Cardiac septum (tissue), 1 donor: Measurements from ENCODE around the gene C9orf72. TPM values are rescaled to one million over a fixed set of nuclear protein-coding genes. Genes with fewer than 3 reads are reported as not detected.
"Not testable (repeated sequence)": the region's sequence is repeated elsewhere in the genome, so short reads cannot be mapped to it uniquely, and the experiment has no call there.

Source experiments
- DNase-seq: peaks from one replicate; pipeline ENCODE4 v3.0.0-alpha.2; 2020; ENCODE audit warnings: low spot score
- intact Hi-C: fragments of 100-400 bp; cut with DNase I; formaldehyde crosslinking; loops from one replicate; pipeline ENCODE4 v1.14.0; 2022
- long read RNA-seq: library from polyadenylated mRNA; unstranded; transcript quantifications from one replicate; pipeline ENCODE4 v2.0.0, GENCODE V29; 2021
- total RNA-seq: library from RNA; stranded (reverse); fragmentation: NEBNext Ultra II Directional; extraction: Animal tissue kit (Norgen Biotek cat#: 25700); gene quantifications from one replicate; pipeline ENCODE4 v1.2.1, GENCODE V29; 2021
- donor health status: DM: no; HTN: no; CAD: no.

The C9orf72 gene
- total RNA-seq: 11.4 TPM
- long read RNA-seq, transcript C9orf72-203 (11 exons, 3,200 nt): major isoform, 10 of 21 reads
- long read RNA-seq, partial matches to known transcripts: 8 of 21 reads
- long read RNA-seq, other reads (novel, unspliced or antisense): 3 of 21 reads

DNA sequence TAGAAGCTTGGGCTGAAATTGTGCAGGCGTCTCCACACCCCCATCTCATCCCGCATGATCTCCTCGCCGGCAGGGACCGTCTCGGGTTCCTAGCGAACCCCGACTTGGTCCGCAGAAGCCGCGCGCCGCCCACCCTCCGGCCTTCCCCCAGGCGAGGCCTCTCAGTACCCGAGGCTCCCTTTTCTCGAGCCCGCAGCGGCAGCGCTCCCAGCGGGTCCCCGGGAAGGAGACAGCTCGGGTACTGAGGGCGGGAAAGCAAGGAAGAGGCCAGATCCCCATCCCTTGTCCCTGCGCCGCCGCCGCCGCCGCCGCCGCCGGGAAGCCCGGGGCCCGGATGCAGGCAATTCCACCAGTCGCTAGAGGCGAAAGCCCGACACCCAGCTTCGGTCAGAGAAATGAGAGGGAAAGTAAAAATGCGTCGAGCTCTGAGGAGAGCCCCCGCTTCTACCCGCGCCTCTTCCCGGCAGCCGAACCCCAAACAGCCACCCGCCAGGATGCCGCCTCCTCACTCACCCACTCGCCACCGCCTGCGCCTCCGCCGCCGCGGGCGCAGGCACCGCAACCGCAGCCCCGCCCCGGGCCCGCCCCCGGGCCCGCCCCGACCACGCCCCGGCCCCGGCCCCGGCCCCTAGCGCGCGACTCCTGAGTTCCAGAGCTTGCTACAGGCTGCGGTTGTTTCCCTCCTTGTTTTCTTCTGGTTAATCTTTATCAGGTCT, at the start of gene C9orf72:
Gene C9orf72, minus strand, starts transcription at position 564 of the 716 bp plus-strand sequence. CDS start 6,361 bp downstream, outside the sequence.
- intact Hi-C loops: loop anchor here (5.0 kb wide), 1 partner anchor 621 kb away; no protein-coding TSS in a partner anchor

DNA sequence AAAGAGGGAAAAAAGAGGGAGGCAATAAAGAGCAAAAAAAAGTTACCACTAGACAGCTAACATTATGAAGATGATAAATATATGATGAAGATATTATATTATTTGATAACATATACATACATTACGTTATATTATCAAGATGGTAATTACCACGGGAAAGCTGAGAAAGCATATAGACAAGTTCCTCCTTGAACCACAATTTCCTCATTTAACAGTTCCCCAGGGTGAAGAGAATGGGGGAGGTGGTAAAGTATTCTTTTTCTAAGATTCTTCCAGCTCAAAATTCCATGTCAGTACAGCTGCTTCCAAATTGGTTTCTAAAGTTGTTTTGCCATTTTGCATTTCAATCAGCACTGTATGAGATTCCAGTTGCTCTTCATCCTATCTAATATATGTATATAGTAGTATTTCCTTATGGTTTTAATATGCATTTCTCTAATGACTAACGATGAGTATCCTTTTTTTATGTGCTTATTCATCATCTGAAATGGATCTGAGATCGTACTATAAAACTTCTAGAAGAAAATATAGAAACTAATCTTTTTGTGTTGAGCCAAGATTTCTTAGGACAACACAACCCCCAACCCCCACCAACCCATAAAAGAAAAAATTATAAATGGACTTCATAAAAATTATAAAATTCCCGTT, 49.5 kb upstream of the C9orf72 start:
- no peak for DNase-seq
- intact Hi-C loops: no loop called here

More for the DNA sequence above, at the start of gene C9orf72:
- DNase-seq: peak; percentile 94

DNA sequence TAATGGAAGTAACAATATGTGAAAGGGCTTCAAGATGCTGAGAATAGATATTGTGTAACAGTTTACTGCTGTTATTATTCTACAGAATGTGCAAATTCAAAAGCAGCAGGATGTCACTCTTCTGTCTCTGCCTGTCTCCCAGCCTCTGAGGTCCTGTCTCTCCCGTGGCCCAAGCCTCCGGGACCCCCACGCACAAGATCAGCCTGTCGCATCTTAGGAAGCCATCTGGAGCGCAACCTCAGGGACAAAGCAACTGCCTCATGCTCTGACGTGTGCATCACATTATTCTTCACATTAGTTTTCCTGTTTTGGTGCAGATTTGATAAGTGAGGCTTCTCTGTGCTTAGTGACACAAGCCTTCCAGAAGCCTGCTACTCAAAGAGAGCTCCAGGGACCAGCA, 46.5 kb upstream of the C9orf72 start:
- DNase-seq: no peak
- intact Hi-C loops: no loop called here

GRCh38 chr9:27618066-27618465, 44.8 kb upstream of the C9orf72 start:
- no peak for DNase-seq
- intact Hi-C loops: no loop called here

DNA sequence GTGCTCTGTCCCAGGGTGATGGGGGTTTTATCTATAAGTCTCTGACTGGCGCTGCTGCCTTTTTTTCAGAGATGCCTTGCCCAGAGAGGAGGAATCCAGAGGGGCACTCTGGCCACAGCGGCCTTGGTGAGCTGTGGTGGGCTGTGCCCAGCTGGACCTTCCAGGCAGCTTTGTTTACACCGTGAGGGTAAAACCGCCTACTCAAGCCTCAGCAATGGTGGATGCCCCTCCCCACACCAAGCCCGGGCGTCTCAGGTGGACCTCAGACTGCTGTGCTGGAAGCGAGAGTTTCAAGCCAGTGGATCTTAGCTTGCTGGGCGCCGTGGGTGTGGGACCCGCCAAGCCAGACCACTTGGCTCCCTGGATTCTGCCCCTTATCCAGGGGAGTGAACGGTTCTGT, 41.3 kb upstream of the C9orf72 start:
- no peak for DNase-seq
- intact Hi-C loops: no loop called here

DNA sequence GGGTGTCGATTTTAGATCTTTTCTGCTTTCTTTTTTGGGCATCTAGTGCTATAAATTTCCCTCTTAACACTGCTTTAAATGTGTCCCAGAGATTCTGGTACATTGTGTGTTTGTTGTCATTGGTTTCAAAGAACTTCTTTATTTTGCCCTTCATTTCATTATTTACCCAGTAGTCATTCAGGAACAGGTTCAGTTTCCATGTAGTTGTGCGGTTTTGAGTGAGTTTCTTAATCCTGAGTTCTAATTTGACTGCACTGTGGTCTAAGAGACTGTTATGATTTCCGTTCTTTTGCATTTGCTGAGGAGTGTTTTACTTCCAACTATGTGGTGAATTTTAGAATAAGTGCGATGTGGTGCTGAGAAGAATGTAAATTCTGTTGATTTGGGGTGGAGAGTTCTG, 38.8 kb upstream of the C9orf72 start:
- intact Hi-C loops, DNase-seq: not testable (repeated sequence)

DNA sequence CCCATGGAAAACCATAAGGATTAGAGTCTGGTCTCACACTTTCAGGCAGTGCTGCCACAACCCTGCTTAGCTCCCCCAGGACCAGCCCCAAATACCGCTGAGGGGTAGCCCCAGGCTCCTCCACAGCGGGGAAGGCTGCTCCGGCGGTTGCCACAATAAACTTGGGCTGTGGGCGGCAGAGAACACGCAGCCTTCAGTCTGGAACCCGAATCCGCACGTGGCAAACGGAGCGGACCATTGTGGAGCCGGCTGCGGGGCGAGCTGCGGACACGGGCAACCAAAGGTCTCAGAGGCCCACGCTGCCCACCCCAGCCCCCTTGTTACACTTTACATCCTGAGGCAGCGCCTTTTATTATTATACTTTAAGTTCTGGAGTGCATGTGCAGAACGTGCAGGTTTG, 37.3 kb upstream of the C9orf72 start:
- no peak for DNase-seq
- intact Hi-C loops: no loop called here

DNA sequence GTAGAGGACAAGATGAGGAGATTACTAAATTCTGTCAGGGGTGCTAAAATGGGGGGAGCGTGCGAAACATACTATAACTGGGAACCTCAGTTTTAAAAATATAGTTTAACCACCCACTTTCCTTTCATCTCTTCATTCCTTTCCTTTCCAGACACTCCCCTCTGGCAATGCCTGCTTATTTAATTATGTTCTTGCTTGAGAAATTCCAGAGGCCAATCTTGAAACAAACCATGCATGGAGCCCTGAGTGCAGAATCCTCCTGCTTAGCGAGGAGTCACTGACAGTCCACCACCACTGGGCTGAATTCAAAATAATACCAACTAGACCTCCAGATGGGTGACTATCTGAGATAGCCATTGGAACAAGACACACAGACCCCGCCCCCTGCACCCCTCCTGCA, 29.7 kb upstream of the C9orf72 start:
- no peak for DNase-seq
- intact Hi-C loops: no loop called here

DNA sequence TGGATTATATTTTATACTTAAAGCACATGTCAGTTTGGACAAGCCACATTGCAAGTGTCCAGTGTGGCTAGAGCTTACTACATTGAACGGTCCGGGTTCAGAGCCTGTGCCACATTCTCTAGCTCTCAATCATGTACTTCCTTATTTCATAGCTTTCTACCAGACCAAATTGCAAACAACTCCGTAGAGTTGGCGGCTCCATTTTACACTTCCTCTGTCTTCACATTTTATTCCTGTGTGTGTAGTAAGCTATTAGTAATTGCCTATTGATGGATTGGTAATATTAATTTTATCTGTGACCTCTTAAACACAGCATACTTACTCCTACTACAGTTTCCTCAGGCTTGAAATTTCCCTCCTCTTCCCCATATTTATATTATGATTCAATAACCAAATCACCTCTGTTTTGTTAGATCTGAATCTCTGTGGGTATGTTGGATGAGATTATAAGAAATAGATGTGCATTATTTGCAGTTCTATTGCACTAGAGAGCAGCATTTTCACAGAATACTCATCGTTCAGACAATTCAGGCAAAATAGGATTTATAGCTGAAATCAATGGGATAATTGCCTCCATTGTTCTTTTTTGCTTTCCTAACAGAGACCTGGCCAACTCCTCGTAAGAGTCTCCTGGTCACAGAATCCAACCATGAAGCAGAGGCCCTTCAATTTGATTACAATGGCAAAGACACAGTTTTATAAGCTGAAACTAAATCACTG, 29.0 kb upstream of the C9orf72 start:
- no peak for DNase-seq
- intact Hi-C loops: no loop called here

DNA sequence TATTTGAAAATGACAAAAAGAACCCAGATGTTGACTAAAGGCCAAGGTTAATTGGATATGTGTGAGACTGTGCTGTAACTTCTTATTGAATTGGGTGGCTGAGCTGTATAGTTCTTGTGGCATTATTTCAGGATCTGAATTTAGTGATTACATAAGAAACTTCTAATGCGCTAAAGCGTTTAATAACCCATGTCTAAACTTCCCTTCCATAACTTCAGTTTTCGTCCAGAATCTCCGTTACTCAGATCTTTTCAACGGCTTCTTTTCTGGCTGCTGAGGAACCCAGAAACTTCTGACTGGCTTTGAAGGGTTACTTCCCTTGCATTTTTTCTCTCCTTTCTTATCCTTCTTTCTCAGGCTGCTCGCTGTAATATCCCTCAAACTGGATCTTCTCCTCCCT, 28.1 kb upstream of the C9orf72 start:
- intact Hi-C loops: no loop called here
- no peak for DNase-seq

- intact Hi-C loops: no loop called here
- DNase-seq: no peak
These were observed 27.0 kb upstream of the C9orf72 start for GRCh38 chr9:27600256-27600655.

- no peak for DNase-seq
- intact Hi-C loops: no loop called here
These were observed 26.6 kb upstream of the C9orf72 start for GRCh38 chr9:27599870-27600238.

GRCh38 chr9:27599102-27599869, 26.0 kb upstream of the C9orf72 start:
- no peak for DNase-seq
- intact Hi-C loops: no loop called here

GRCh38 chr9:27595733-27596132, 22.5 kb upstream of the C9orf72 start:
- no peak for DNase-seq
- intact Hi-C loops: no loop called here

GRCh38 chr9:27591672-27592071, 18.4 kb upstream of the C9orf72 start:
- intact Hi-C loops: no loop called here
- DNase-seq: no peak

- intact Hi-C loops: no loop called here
- DNase-seq: no peak
These were observed 17.8 kb upstream of the C9orf72 start for GRCh38 chr9:27591093-27591492.

DNA sequence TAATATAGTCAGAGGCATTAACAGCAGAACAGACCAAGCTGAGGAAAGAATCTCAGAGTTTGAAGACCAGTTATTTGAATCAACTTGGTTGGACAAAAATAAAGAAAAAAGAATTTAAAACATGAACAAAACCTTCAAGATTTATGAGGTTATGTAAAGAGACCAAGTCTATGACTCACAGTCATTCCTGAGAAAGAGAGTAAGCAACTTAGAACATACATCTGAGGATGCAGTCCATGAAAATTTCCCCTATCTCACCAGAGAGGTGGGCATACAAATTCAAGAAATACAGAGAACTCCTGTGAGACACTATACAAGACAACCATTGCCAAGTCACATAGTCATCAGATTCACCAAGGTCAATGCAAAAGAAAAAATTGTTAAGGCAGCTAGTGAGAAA, 17.4 kb upstream of the C9orf72 start:
- DNase-seq: no peak
- intact Hi-C loops: no loop called here

- intact Hi-C loops: no loop called here
- DNase-seq: no peak
These were observed 16.2 kb upstream of the C9orf72 start for GRCh38 chr9:27589462-27589861.

GRCh38 chr9:27586304-27586703, 13.0 kb upstream of the C9orf72 start:
- DNase-seq: no peak
- intact Hi-C loops: no loop called here

GRCh38 chr9:27584931-27585330, 11.7 kb upstream of the C9orf72 start:
- intact Hi-C loops: no loop called here

More at GRCh38 chr9:27584931-27585330, 11.7 kb upstream of the C9orf72 start:
- DNase-seq: no peak
